Measurements from ENCODE around the gene TLR4.

GRCh38 chr9:117678871-117679270 lies 25.3 kb upstream of the TLR4 start:
- TF ChIP-seq CTCF (IDR thresholded peaks at IDR 0.05) (no peak), POLR2A (IDR thresholded peaks at IDR 0.05) (no peak)
